CD14-positive monocyte (primary cell): ENCODE data around the gene LRBA. TPM values are rescaled to one million over a fixed set of nuclear protein-coding genes. Genes with fewer than 3 reads are reported as not detected.

Source experiments
- DNase-seq, 3 donors: peaks; one replicate each; pipeline ENCODE4 v3.0.0-alpha.2; 2011 to 2022
- H2AFZ ChIP-seq: 2 replicates; pipeline ENCODE4 v1.6.0; 2012; ENCODE audit warnings: mild to moderate bottlenecking, low read depth, low read length, inconsistent platforms; ENCODE audit not compliant: insufficient read depth, poor library complexity, severe bottlenecking
- H3K27ac ChIP-seq, 2 donors: 1 replicate in 1 of 2; 2 replicates in 1 of 2; pipeline ENCODE4 v1.5.1; 2012 to 2013; ENCODE audit warnings: low read length in 2 of 2, control low read depth in 1 of 2, inconsistent platforms in 1 of 2, low read depth in 1 of 2, mild to moderate bottlenecking in 1 of 2
- H3K27me3 ChIP-seq, 2 donors: one replicate each; pipeline versions ENCODE4 v1.6.0 to v1.6.1; 2011 to 2013; ENCODE audit warnings: low read length in 2 of 2; ENCODE audit not compliant: control insufficient read depth in 2 of 2, insufficient read depth in 2 of 2
- H3K36me3 ChIP-seq, 2 donors: replicated peaks in 1 of 2; 1 replicate in 1 of 2; 2 replicates in 1 of 2; pipeline versions ENCODE4 v1.5.1 to v1.6.1; 2012 to 2013; ENCODE audit warnings: low read length in 2 of 2, control low read depth in 1 of 2, inconsistent platforms in 1 of 2, mild to moderate bottlenecking in 1 of 2; ENCODE audit not compliant: insufficient read depth in 2 of 2, control insufficient read depth in 1 of 2
- H3K4me1 ChIP-seq, 2 donors: 1 replicate in 1 of 2; 2 replicates in 1 of 2; pipeline versions ENCODE4 v1.5.1 to v1.6.1; 2012 to 2013; ENCODE audit warnings: low read length in 2 of 2, control low read depth in 1 of 2, inconsistent platforms in 1 of 2, mild to moderate bottlenecking in 1 of 2, moderate library complexity in 1 of 2; ENCODE audit not compliant: insufficient read depth in 2 of 2, control insufficient read depth in 1 of 2
- H3K4me2 ChIP-seq: replicated peaks from 2 replicates; pipeline ENCODE3; 2012; ENCODE audit warnings: low read length, moderate library complexity, mild to moderate bottlenecking; ENCODE audit not compliant: poor library complexity, severe bottlenecking; ENCODE audit errors: extremely low read depth
- H3K4me3 ChIP-seq, 3 experiments: fragments of 200-600 bp in 1 of 3; sonication (generic) in 1 of 3; replicated peaks in 1 of 3; 1 replicate in 2 of 3; 2 replicates in 1 of 3; pipeline ENCODE4 v1.5.1; 2011 to 2013; ENCODE audit warnings: low read length in 3 of 3, mild to moderate bottlenecking in 3 of 3, control low read depth in 2 of 3, low read depth in 2 of 3, inconsistent platforms in 1 of 3, moderate library complexity in 1 of 3
- H3K79me2 ChIP-seq: 2 replicates; pipeline ENCODE4 v1.6.0; 2012; ENCODE audit warnings: mild to moderate bottlenecking, control low read depth, inconsistent platforms, low read length, moderate library complexity; ENCODE audit not compliant: insufficient read depth
- H3K9ac ChIP-seq: 2 replicates; pipeline ENCODE4 v1.6.0; 2017; ENCODE audit warnings: low read length, mild to moderate bottlenecking; ENCODE audit not compliant: insufficient read depth, poor library complexity, severe bottlenecking
- H3K9me3 ChIP-seq, 2 donors: replicated peaks in 1 of 2; 1 replicate in 1 of 2; 2 replicates in 1 of 2; pipeline versions ENCODE4 v1.5.1 to v1.6.1; 2012 to 2013; ENCODE audit warnings: low read length in 2 of 2, control low read depth in 1 of 2; ENCODE audit not compliant: control insufficient read depth in 1 of 2, insufficient read depth in 1 of 2
- H4K20me1 ChIP-seq: 2 replicates; pipeline ENCODE4 v1.6.0; 2012; ENCODE audit warnings: mild to moderate bottlenecking, low read length, control low read depth, moderate library complexity; ENCODE audit not compliant: insufficient read depth
- H3K27ac Mint-ChIP-seq, 7 donors: one replicate each; pipeline ENCODE4 v1.8.0; 2020; ENCODE audit warnings: mild to moderate bottlenecking in 7 of 7, mixed read lengths in 7 of 7, moderate library complexity in 6 of 7, inconsistent platforms in 2 of 7
- H3K27me3 Mint-ChIP-seq, 3 donors: one replicate each; pipeline ENCODE4 v1.8.0; 2021 to 2022; ENCODE audit warnings: low read depth in 3 of 3, mild to moderate bottlenecking in 3 of 3, mixed read lengths in 3 of 3, moderate library complexity in 3 of 3, inconsistent platforms in 1 of 3
- H3K36me3 Mint-ChIP-seq, 2 donors: one replicate each; pipeline ENCODE4 v1.8.0; 2020; ENCODE audit warnings: mixed read lengths in 2 of 2, inconsistent platforms in 1 of 2, mild to moderate bottlenecking in 1 of 2
- H3K4me1 Mint-ChIP-seq: one replicate; pipeline ENCODE4 v1.8.0; 2020; ENCODE audit warnings: mild to moderate bottlenecking, mixed read lengths
- H3K4me3 Mint-ChIP-seq, 2 donors: one replicate each; pipeline ENCODE4 v1.8.0; 2020; ENCODE audit warnings: mild to moderate bottlenecking in 2 of 2, mixed read lengths in 2 of 2, moderate library complexity in 1 of 2
- H3K9me3 Mint-ChIP-seq, 7 donors: one replicate each; pipeline ENCODE4 v1.8.0; 2020 to 2022; ENCODE audit warnings: mixed read lengths in 7 of 7, mild to moderate bottlenecking in 6 of 7, moderate library complexity in 6 of 7, inconsistent platforms in 2 of 7
- CTCF ChIP-seq: fragments of 200-600 bp; IDR thresholded peaks from one replicate; pipeline ENCODE4 v1.8.0; 2022; ENCODE audit warnings: antibody characterized with exemption, mild to moderate bottlenecking
- WGBS: methylation state at CpG from one replicate; pipeline ENCODE4 v1.1.5; 2013; ENCODE audit warnings: missing lambda C conversion rate; ENCODE audit not compliant: insufficient coverage; 5-methylcytosine and 5-hydroxymethylcytosine counted together
- intact Hi-C, 2 donors: fragments of 100-400 bp; cut with micrococcal nuclease; formaldehyde crosslinking; loops; one replicate each; pipeline versions ENCODE4 v1.15.0 to v1.15.1; 2023
- polyA plus RNA-seq, 3 donors: library from polyadenylated mRNA; depleted of rRNA in 1 of 3; unstranded in 2 of 3; stranded (reverse) in 1 of 3; fragments of 300-500 nt in 2 of 3; fragments of >200 nt in 1 of 3; fragmentation: Illumina TruSeq in 2 of 3; gene quantifications; 1 replicate in 2 of 3; 2 replicates in 1 of 3; pipeline ENCODE4 v1.2.3, GENCODE V29; 2012 to 2021

Gene LRBA
- polyA plus RNA-seq, 3 donors, result 1.5 to 5.5 (median 4.4) TPM

DNA sequence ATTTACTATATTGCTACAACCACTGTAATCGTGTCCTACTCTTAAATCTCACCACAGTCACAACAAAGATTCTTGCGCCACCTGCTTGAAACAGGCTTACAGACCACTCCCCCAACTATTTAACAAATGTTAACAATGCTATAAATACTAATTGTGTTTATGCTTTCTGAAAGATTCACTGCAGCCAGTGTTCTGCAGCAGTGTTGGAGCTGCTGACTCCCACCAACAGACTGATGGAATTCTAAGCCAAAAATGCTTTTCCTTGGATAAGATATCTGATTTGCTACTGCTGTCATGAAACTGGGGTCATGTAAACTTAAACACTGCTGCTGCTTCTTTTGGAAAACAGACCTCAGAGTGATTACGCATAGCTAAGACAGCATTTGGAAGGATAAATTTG lies 677.4 kb downstream of the LRBA start:
- Histone ChIP-seq H3K4me3 (no peak overlapping the region), H3K4me1 (no peaks in the 10 kb centered on the region), H3K79me2 (no peaks in the 10 kb centered on the region), H3K27ac (no peak overlapping the region), H3K27me3 (no peaks in the 10 kb centered on the region), H2AFZ (no peak overlapping the region), H3K4me2 (no peak overlapping the region), H4K20me1 (no peaks in the 10 kb centered on the region), H3K9ac (no peak overlapping the region), H3K36me3 (no peaks in the 10 kb centered on the region), H3K9me3 (peaks cover 0 to 3% of the 10 kb centered on the region in 2 donors)
- Mint-ChIP-seq H3K36me3 (peaks cover 4% of the 10 kb centered on the region in 2 donors), H3K4me3 (no peak overlapping the region), H3K27me3 (peaks cover 0 to 1% (median 0%) of the 10 kb centered on the region in 3 donors), H3K27ac (no peak overlapping the region), H3K9me3 (peaks cover 0 to 11% (median 6%) of the 10 kb centered on the region in 7 donors), H3K4me1 (no peaks in the 10 kb centered on the region)
- DNase-seq, result no peak
- intact Hi-C loops, result no loop called here
- no peak for TF ChIP-seq CTCF
- WGBS, result 86% methylated on average over 1 of the region's 3 CpGs

DNA sequence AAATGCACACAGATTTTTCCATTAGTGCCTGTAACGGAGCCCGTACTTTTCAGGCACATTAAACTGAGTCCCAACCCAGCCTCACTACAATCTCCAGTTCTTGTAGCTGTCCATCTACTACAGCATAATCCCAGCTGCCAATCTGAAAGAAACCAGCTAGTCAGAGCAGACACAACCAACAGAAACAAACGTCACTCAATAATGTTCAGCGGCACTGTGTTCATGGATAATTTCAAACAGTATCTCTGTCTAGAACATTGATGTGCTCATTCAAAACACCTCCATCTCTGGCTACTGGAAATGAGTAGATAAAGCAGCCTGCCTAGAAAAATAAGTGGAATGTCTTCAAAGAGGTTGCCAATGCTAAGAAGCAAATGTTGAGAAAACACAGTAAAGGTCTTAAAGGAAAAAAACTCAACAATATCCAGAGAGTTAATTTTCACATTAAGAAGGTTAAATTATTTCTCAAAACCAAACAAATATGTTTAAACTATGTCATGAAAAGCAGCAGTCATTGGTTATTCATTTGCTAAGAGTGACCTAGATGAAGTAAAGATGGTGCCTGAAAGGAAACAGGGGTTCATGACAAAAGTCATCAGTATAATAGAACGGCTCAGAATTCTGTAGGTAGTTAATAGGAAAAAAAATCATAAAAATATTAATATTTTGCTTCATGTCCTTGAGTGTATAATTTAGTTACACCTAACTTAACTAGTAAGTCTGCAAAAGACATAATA lies 678.2 kb downstream of the LRBA start:
- Histone ChIP-seq H3K27ac (no peak overlapping the region), H3K9ac (no peak overlapping the region)

More for the DNA sequence above, 678.2 kb downstream of the LRBA start:
- Histone ChIP-seq H3K4me1 (no peaks in the 10 kb centered on the region), H3K4me2 (no peak overlapping the region), H3K9me3 (peaks cover 0 to 3% of the 10 kb centered on the region in 2 donors), H3K27me3 (no peaks in the 10 kb centered on the region), H2AFZ (no peak overlapping the region), H3K4me3 (no peak overlapping the region), H3K79me2 (no peaks in the 10 kb centered on the region), H4K20me1 (no peaks in the 10 kb centered on the region), H3K36me3 (no peaks in the 10 kb centered on the region)
- H3K9me3 Mint-ChIP-seq, result peaks cover 0 to 11% (median 6%) of the 10 kb centered on the region in 7 donors
- H3K4me1 Mint-ChIP-seq, result no peaks in the 10 kb centered on the region
- DNase-seq, result no peak
- no peak for TF ChIP-seq CTCF
- H3K27ac Mint-ChIP-seq, result no peak overlapping the region
- intact Hi-C loops, result no loop called here
- H3K4me3 Mint-ChIP-seq, result no peak overlapping the region
- WGBS, result 100% methylated on average over 2 of the region's 5 CpGs
- H3K27me3 Mint-ChIP-seq, result peaks cover 0 to 1% (median 0%) of the 10 kb centered on the region in 3 donors
- peaks cover 4% of the 10 kb centered on the region in 2 donors for H3K36me3 Mint-ChIP-seq
